Central memory CD8-positive, alpha-beta T cell (primary cell): ENCODE results near the gene KLF17.

Experiments used
- ATAC-seq: fragments of 150-1000 bp; cut with Tn5 transposase; replicated peaks from 2 replicates; pipeline ENCODE4 v1.10.0; 2022; ENCODE audit warnings: mild to moderate bottlenecking, moderate FRiP score, moderate number of reproducible peaks; ENCODE audit not compliant: poor library complexity, severe bottlenecking; ENCODE audit errors: extremely low read depth
- DNase-seq, 2 donors: peaks; one replicate each; pipeline ENCODE4 v3.0.0; 2021; ENCODE audit warnings: low spot score in 2 of 2
- H3K27ac Mint-ChIP-seq: one replicate; pipeline ENCODE4 v1.8.0; 2022; ENCODE audit warnings: low read depth, mild to moderate bottlenecking, moderate library complexity, mixed read lengths
- H3K27me3 Mint-ChIP-seq: one replicate; pipeline ENCODE4 v1.8.0; 2022; ENCODE audit warnings: mixed read lengths
- H3K36me3 Mint-ChIP-seq: one replicate; pipeline ENCODE4 v1.8.0; 2022; ENCODE audit warnings: mild to moderate bottlenecking, moderate library complexity, mixed read lengths; ENCODE audit not compliant: insufficient read depth
- H3K4me1 Mint-ChIP-seq: one replicate; pipeline ENCODE4 v1.8.0; 2022; ENCODE audit warnings: mixed read lengths
- H3K4me3 Mint-ChIP-seq: one replicate; pipeline ENCODE4 v1.8.0; 2022; ENCODE audit warnings: mild to moderate bottlenecking, moderate library complexity, mixed read lengths
- H3K9me3 Mint-ChIP-seq: one replicate; pipeline ENCODE4 v1.8.0; 2022; ENCODE audit warnings: mixed read lengths

Gene KLF17

GRCh38 chr1:44146536-44147361 is 28.1 kb downstream of the KLF17 start:
- Mint-ChIP-seq H3K27me3 (peaks cover 37% of the 10 kb centered on the region), H3K36me3 (no peaks in the 10 kb centered on the region), H3K4me1 (no peaks in the 10 kb centered on the region), H3K4me3 (no peak overlapping the region), H3K9me3 (peaks cover 20% of the 10 kb centered on the region), H3K27ac (no peak overlapping the region)
- ATAC-seq = no peak
- no peak for DNase-seq

GRCh38 chr1:44147582-44147981 is 29.0 kb downstream of the KLF17 start:
- no peak for ATAC-seq
- H3K36me3 Mint-ChIP-seq = no peaks in the 10 kb centered on the region
- no peak overlapping the region for H3K27ac Mint-ChIP-seq
- no peak for DNase-seq
- H3K9me3 Mint-ChIP-seq = peaks cover 20% of the 10 kb centered on the region
- peaks cover 42% of the 10 kb centered on the region for H3K27me3 Mint-ChIP-seq
- H3K4me1 Mint-ChIP-seq = no peaks in the 10 kb centered on the region
- no peak overlapping the region for H3K4me3 Mint-ChIP-seq

DNA sequence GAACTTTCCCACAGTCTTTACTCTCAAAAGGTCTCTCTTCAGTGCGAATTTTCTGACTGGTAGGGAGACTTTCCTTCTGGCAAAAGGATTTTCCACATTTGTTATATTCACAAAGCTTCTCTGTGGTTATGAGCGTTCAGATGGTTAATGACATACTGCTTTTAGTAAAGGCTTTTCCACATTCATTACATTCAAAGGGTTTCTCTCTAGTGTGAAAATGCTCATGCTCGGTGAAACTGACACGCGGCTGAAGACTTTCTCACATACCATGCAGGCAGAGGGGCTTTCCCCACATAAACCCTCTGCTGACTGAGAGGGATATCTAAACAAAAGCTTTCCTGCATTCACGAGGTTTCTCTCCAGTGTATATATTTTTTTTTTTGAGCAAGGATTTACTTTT is 32.7 kb downstream of the KLF17 start:
- no peaks in the 10 kb centered on the region for H3K4me1 Mint-ChIP-seq
- H3K4me3 Mint-ChIP-seq = no peak overlapping the region
- ATAC-seq = no peak
- H3K36me3 Mint-ChIP-seq = no peaks in the 10 kb centered on the region
- H3K27ac Mint-ChIP-seq = no peak overlapping the region
- H3K27me3 Mint-ChIP-seq = peaks cover 54% of the 10 kb centered on the region
- H3K9me3 Mint-ChIP-seq = peaks cover 4% of the 10 kb centered on the region
- no peak for DNase-seq

DNA sequence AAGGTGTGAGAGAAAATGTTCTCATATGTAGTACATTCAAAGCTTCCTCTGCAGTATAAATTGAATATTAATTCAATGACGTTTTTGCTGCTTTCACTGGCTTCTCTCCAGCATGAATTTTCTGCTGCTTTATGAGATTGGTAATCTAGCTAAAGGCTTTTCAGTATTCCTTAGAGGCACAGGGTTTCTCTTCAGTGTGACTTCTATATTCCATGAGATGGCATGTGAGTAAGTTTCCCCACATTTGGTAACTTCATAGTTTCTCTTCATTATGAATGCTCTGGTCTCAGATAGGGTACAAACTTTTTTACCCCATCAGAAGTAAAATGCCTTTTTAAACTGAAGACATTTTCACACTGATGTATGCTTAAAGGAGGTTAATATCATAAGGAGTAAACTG is 33.2 kb downstream of the KLF17 start:
- no peak for ATAC-seq

GRCh38 chr1:44152692-44153091 is 34.1 kb downstream of the KLF17 start:
- H3K27me3 Mint-ChIP-seq = peaks cover 49% of the 10 kb centered on the region
- H3K27ac Mint-ChIP-seq = no peak overlapping the region
- no peak overlapping the region for H3K4me3 Mint-ChIP-seq
- DNase-seq = no peak
- H3K9me3 Mint-ChIP-seq = no peaks in the 10 kb centered on the region
- no peaks in the 10 kb centered on the region for H3K36me3 Mint-ChIP-seq
- no peak for ATAC-seq
- no peaks in the 10 kb centered on the region for H3K4me1 Mint-ChIP-seq

More for the DNA sequence above, 33.2 kb downstream of the KLF17 start:
- Mint-ChIP-seq H3K4me1 (no peaks in the 10 kb centered on the region), H3K27me3 (peaks cover 54% of the 10 kb centered on the region), H3K4me3 (no peak overlapping the region), H3K36me3 (no peaks in the 10 kb centered on the region), H3K9me3 (peaks cover under 1% of the 10 kb centered on the region), H3K27ac (no peak overlapping the region)
- no peak for DNase-seq

DNA sequence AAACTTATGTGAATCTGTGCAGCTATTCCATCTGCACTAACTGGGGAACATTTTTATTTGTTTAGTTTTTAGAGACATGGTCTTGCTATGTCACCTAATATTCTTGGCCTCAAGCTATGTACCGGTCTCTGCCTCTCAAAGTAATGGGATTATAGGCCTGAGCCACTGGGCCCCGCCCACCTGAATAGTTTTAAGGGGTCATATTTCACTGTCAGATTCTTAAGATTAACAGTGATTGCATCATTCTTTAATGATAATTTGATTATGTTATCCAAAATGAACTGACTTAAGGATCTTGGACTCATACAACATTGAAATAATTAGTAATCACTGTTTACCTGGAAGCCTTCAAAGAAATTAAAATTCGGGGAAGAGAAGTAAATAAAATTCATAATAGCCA is 35.4 kb downstream of the KLF17 start:
- Mint-ChIP-seq H3K4me1 (no peaks in the 10 kb centered on the region), H3K27me3 (peaks cover 36% of the 10 kb centered on the region), H3K4me3 (no peak overlapping the region), H3K27ac (no peak overlapping the region), H3K9me3 (no peaks in the 10 kb centered on the region), H3K36me3 (no peaks in the 10 kb centered on the region)
- no peak for DNase-seq
- no peak for ATAC-seq

- DNase-seq (no peak), ATAC-seq (no peak)
- Mint-ChIP-seq H3K4me1 (no peaks in the 10 kb centered on the region), H3K9me3 (no peaks in the 10 kb centered on the region), H3K27me3 (peaks cover 9% of the 10 kb centered on the region), H3K27ac (no peak overlapping the region), H3K36me3 (no peaks in the 10 kb centered on the region), H3K4me3 (no peak overlapping the region)
Measured at GRCh38 chr1:44157903-44158302, 39.3 kb downstream of the KLF17 start.

- Mint-ChIP-seq H3K9me3 (no peaks in the 10 kb centered on the region), H3K36me3 (no peaks in the 10 kb centered on the region), H3K27ac (no peak overlapping the region), H3K4me1 (no peaks in the 10 kb centered on the region), H3K27me3 (peaks cover 10% of the 10 kb centered on the region), H3K4me3 (no peak overlapping the region)
- ATAC-seq (no peak), DNase-seq (no peak)
Measured at GRCh38 chr1:44158871-44159270, 40.2 kb downstream of the KLF17 start.

- H3K36me3 Mint-ChIP-seq = no peaks in the 10 kb centered on the region
- no peak overlapping the region for H3K4me3 Mint-ChIP-seq
- ATAC-seq = no peak
- no peaks in the 10 kb centered on the region for H3K9me3 Mint-ChIP-seq
- no peak for DNase-seq
- peaks cover 26% of the 10 kb centered on the region for H3K27me3 Mint-ChIP-seq
- no peak overlapping the region for H3K27ac Mint-ChIP-seq
- no peaks in the 10 kb centered on the region for H3K4me1 Mint-ChIP-seq
Measured at GRCh38 chr1:44161546-44161945, 42.9 kb downstream of the KLF17 start.

DNA sequence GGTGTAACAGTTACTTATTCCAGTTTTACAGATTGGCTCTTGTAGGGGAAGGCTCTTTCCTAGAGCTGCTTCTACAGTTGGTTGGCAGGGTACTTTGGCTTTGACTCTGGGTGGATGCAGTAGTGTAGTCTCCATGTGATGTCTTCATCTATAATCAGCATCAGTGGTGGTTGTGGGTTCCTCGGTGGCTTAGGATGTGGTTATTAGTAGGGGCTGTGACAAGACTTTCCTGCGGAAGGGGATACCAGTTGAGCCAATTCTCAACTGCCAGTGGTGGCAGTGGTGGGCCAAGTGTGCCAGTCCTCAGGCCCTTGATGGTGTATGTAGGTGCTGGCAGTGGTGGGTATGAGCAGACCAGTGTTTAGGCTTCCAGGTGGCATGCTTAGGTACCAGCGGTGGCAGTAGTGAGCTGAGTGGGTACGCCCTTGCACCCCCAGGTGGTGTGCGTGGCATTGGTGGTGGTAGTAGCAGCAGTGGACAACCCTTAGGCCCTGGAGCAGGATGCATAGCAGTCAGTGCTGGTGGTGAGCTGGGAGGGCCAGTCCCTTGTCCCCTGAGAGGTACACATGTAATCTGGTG is 50.0 kb downstream of the KLF17 start:
- DNase-seq (no peak), ATAC-seq (no peak)
- no peaks in the 10 kb centered on the region for H3K36me3 Mint-ChIP-seq
- peaks cover 67% of the 10 kb centered on the region for H3K27me3 Mint-ChIP-seq
- H3K9me3 Mint-ChIP-seq = peaks cover 9% of the 10 kb centered on the region
- H3K27ac Mint-ChIP-seq = no peak overlapping the region
- H3K4me3 Mint-ChIP-seq = no peak overlapping the region
- peaks cover 8% of the 10 kb centered on the region for H3K4me1 Mint-ChIP-seq

DNA sequence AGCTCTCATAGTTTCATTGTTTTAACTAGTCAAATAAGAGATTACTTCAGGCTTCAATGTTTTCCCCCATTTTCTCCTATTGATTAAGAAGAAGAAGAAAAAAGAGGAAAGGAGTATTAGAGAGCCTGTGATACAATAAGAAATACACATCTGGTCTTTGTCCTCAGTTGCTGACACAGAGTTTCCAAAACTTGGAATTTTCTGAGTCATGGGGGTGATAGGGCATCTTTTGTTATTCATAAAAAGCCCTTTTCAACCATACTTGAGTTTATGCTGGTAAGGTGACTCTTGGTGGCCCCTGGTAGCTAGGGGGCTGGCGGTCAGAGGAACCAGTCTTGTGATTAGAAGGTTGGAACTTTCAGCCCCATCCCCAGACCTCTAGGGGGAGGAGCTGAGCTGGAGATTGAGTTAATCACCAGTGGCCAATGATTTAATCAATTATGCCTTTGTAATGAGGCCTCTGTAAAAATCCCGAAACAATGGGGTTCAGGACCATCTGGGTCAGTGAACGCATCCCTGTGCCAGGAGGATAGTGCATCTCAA is 51.7 kb downstream of the KLF17 start:
- peaks cover 68% of the 10 kb centered on the region for H3K27me3 Mint-ChIP-seq
- ATAC-seq (no peak), DNase-seq (no peak)
- no peak overlapping the region for H3K27ac Mint-ChIP-seq
- H3K36me3 Mint-ChIP-seq = no peaks in the 10 kb centered on the region
- H3K4me1 Mint-ChIP-seq = peaks cover 8% of the 10 kb centered on the region
- no peak overlapping the region for H3K4me3 Mint-ChIP-seq
- H3K9me3 Mint-ChIP-seq = peaks cover 9% of the 10 kb centered on the region

GRCh38 chr1:44174630-44175029 is 56.0 kb downstream of the KLF17 start:
- ATAC-seq (no peak), DNase-seq (no peak)
- no peaks in the 10 kb centered on the region for H3K4me1 Mint-ChIP-seq
- no peak overlapping the region for H3K4me3 Mint-ChIP-seq
- peaks cover 36% of the 10 kb centered on the region for H3K27me3 Mint-ChIP-seq
- H3K27ac Mint-ChIP-seq = no peak overlapping the region
- no peaks in the 10 kb centered on the region for H3K9me3 Mint-ChIP-seq
- H3K36me3 Mint-ChIP-seq = no peaks in the 10 kb centered on the region
